ENCODE results near the gene ASS1. TPM values are rescaled to one million over a fixed set of nuclear protein-coding genes. Genes with fewer than 3 reads are reported as not detected.
A peak's percentile ranks its signal among the peaks of the same experiment; 100 is the strongest.

Gene ASS1
- total RNA-seq, 4 donors from 2014 or later, result 78.4 to 156 (median 105) TPM

DNA sequence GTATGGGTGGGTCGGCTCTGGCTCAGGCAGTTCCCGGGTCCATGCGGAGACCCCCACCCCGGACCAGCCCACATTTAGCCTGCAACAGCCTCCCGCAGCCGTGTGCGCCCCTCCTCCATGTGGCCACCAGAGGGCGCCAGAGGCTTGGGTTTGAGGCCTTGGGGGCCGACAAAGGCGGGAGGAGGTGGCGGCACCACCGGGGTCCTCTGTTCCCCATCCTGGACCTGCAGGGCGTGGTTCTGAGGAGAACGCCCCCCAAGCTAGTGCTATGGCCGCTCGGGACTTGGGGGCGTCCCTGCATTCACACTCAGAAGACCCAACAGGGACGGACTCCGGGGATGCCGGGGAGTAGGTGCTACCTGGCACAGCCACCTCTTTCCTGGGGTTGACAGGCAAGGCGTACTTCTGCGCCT is 16.5 kb downstream of the ASS1 start:
- Histone ChIP-seq H3K27ac (no peak overlapping the region), H3K4me1 (no peaks in the 10 kb centered on the region), H3K27me3 (no peaks in the 10 kb centered on the region), H3K36me3 (no peaks in the 10 kb centered on the region), H3K4me3 (no peak overlapping the region), H3K9me3 (no peaks in the 10 kb centered on the region)
- TF ChIP-seq POLR2A (IDR thresholded peaks at IDR 0.05), result no peak
- peak; percentile 88 to 92 (median 90) for TF ChIP-seq CTCF (IDR thresholded peaks at IDR 0.05)
- intact Hi-C loops (cut with DNase I; ENCODE audit: low total_unique reads), result loop anchor here (5.0 kb wide), 1 partner anchor 221 kb away; no protein-coding TSS in a partner anchor
- DNase-seq, result peak; percentile 58 to 60

DNA sequence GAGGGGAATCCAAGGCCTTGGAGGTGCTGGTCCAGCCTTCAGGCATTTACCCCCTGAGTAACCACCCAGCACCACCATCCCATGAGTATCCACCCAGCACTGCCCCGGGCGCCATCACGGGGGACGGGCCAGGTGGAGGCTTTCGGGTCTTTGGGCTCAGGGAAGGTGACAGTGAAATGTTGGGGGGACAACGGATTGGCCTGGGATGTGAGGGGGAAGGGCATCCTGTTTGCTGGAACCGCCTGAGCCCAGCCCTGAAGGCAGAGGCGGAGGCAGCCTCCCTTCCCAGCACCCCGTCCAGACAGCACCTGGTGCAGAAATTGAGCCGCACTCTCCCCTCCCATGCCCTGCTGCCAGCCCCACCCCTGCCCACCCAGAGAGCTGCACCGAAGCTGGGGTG is 17.0 kb downstream of the ASS1 start:
- no peak for TF ChIP-seq POLR2A (IDR thresholded peaks at IDR 0.05)
- no peak for TF ChIP-seq CTCF (IDR thresholded peaks at IDR 0.05)
- H3K36me3 ChIP-seq, result no peaks in the 10 kb centered on the region

GRCh38 chr9:130462685-130463540 is 18.2 kb downstream of the ASS1 start:
- H3K27ac ChIP-seq, result no peak overlapping the region
- no peak for TF ChIP-seq CTCF (IDR thresholded peaks at IDR 0.05)
- no peak for TF ChIP-seq POLR2A (IDR thresholded peaks at IDR 0.05)
- DNase-seq, result no peak
- no peaks in the 10 kb centered on the region for H3K36me3 ChIP-seq
- no peaks in the 10 kb centered on the region for H3K9me3 ChIP-seq
- no peaks in the 10 kb centered on the region for H3K27me3 ChIP-seq
- intact Hi-C loops (cut with DNase I; ENCODE audit: low total_unique reads), result loop anchor here (5.0 kb wide), 1 partner anchor 219 kb away; no protein-coding TSS in a partner anchor
- no peak overlapping the region for H3K4me3 ChIP-seq
- no peaks in the 10 kb centered on the region for H3K4me1 ChIP-seq

More for the DNA sequence above, 17.0 kb downstream of the ASS1 start:
- H3K9me3 ChIP-seq, result no peaks in the 10 kb centered on the region
- DNase-seq, result no peak
- intact Hi-C loops (cut with DNase I; ENCODE audit: low total_unique reads), result loop anchor here (5.0 kb wide), 1 partner anchor 221 kb away; no protein-coding TSS in a partner anchor
- H3K27me3 ChIP-seq, result no peaks in the 10 kb centered on the region
- H3K27ac ChIP-seq, result no peak overlapping the region
- no peaks in the 10 kb centered on the region for H3K4me1 ChIP-seq
- H3K4me3 ChIP-seq, result no peak overlapping the region

DNA sequence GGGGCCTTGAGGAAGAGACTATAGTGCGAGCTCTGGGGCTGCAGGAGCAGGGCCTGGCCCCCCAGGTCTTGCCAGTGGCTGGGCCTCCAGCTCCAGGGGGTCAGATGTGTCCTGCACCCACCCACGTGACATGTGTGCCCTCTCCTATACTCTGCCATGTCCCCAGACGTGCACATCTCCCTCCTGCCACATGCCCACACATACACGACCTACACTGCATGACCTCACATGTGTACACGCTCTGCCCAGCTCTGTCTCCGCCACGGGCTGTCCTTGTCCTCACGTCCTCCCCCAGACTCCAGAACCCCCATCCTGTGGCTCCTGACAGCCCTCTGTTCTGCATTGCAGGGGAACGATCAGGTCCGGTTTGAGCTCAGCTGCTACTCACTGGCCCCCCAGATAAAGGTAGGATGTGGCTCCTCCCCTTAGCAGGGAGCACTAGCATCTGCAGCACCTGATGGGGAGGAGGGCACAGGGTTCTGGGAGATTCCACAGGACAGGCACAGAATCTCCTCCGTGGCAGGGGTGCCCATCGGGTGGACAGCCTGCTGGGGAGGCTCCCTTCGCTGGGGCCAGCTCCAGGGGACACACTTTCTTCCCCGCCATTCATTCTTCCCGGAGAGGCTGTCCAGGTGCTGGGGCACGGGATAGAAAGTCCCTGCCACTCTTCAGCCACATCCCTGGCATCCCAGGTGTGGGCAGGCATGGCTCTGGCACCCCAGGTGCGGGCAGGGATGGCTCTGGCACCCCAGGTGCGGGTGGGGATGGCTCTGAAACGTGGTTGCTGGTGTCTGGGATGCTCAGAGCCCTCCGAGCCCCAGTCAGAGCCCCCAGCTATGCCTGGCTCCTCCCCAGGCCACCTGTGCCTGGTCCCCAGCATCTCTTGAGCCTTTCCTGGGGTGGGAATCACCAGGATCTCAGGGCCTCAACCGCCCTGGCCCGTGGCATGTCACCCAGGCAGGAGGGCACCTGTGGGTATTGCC is 19.3 kb downstream of the ASS1 start:
- no peak overlapping the region for H3K4me3 ChIP-seq
- no peaks in the 10 kb centered on the region for H3K9me3 ChIP-seq
- H3K27ac ChIP-seq, result no peak overlapping the region
- H3K27me3 ChIP-seq, result no peaks in the 10 kb centered on the region
- DNase-seq, result no peak
- no peaks in the 10 kb centered on the region for H3K4me1 ChIP-seq
- intact Hi-C loops (cut with DNase I; ENCODE audit: low total_unique reads), result loop anchor here (5.0 kb wide), 1 partner anchor 218 kb away; no protein-coding TSS in a partner anchor
- TF ChIP-seq CTCF (IDR thresholded peaks at IDR 0.05) (no peak), POLR2A (IDR thresholded peaks at IDR 0.05) (no peak)
- H3K36me3 ChIP-seq, result no peaks in the 10 kb centered on the region

Measured in uterus (tissue), 4 donors.